AG08396 (cell line): ENCODE measurements around the gene FGD4.
"Not testable (repeated sequence)": the region's sequence is repeated elsewhere in the genome, so short reads cannot be mapped to it uniquely, and the experiment has no call there.

Experiments
- DNase-seq: peaks from one replicate; pipeline ENCODE4 v3.0.0; 2012; ENCODE audit warnings: low spot score, mixed read lengths

The FGD4 gene

DNA sequence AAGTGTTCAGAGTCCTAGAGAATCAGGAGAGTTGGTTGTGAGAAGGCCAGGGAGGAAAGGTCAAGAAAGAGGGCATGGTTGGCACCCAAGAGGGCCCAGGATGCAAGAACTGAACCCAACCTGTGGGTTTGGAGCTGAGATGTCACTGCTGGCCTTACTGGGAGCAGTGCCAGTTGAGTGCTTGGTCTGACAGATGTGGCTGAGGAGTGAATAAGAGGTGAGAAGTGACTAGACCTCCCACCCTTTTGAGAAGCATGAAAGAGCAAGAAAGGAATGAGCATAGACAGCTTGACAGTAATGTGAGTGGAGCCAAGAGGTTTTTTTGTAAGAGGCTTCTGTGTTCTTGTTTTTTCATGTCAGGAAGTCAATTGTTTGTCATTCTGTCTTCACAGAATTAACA lies 95.3 kb downstream of the FGD4 start:
- no peak for DNase-seq

DNA sequence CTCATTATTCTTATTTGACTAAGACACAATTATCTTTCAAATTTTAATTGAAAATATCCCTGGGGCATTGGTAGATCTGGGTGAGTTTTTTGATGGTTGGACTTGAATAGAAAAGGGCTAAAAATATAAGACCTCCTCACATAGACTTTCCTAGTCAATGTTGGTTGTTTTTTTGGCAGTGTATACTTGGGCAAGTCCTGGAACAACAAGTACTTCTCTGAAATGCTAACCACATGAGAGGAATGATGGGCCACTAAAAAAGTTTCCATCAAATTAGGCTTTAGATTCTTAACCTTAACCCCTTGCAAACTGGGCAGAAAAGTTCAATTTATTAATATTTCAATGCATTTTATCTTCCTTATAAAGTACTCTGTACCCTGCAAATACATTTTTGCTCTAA lies 97.6 kb downstream of the FGD4 start:
- DNase-seq, result no peak

DNA sequence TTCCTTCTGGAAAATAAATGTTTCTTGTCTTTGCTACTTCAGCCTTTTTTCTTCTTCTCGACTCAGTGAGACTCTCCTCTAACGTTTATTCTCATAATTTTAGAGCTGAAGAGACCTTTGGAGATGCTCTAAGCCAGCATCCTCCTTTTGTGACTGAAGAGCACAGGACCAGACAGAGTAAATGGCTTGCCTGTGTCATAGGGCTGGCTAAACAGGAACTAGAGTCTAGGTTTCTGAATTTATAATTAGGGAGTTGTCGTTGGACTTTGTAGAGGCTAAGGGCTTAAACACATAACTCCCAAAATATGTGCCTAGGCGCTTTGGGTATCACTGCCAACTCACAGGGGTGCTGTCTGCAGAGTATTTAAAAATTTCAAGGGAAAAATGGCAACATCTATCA lies 98.5 kb downstream of the FGD4 start:
- no peak for DNase-seq

DNA sequence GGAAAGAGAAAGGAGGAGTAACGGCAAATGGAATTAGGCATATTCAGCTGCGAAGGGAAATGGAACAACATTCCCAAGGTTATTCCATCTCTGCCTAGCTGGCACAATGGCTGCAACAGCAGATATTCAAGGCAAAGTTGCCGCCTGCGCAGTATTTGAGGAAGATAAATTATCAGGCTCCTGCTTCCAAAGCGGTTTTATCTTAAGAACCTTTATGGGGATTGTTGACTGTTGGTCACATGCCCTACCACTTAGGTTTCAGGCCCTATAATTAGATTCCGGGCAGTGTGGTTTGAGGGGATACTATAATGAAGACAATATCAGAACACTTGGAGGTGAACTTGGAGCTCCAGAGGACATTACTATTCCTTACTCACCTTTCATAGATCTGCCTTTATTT lies 99.7 kb downstream of the FGD4 start:
- DNase-seq, result no peak

DNA sequence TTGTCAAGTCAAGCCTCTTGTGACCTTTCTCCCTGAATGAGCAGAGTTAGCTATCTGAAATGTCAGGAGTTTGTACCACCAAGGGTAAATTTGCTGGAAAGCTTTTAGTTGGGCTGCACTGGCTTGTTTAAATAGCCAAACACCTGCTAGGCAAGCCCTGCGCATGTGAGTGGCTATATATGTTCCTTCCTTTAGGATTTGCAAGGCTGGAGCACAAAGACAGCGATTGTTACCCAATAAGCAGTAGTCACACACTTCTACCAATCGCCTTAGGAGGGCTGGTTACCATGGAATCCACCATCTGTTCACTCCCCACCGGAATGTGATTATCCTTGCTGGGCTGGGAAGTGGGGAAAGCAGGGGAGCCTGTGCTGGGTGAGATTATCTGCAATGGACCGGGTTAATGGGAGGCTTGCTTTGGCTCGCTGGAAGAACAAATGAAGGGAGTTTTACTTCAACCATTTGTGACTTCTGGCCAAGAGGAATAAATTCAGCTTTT lies 102.5 kb downstream of the FGD4 start:
- DNase-seq, result peak; percentile 64

DNA sequence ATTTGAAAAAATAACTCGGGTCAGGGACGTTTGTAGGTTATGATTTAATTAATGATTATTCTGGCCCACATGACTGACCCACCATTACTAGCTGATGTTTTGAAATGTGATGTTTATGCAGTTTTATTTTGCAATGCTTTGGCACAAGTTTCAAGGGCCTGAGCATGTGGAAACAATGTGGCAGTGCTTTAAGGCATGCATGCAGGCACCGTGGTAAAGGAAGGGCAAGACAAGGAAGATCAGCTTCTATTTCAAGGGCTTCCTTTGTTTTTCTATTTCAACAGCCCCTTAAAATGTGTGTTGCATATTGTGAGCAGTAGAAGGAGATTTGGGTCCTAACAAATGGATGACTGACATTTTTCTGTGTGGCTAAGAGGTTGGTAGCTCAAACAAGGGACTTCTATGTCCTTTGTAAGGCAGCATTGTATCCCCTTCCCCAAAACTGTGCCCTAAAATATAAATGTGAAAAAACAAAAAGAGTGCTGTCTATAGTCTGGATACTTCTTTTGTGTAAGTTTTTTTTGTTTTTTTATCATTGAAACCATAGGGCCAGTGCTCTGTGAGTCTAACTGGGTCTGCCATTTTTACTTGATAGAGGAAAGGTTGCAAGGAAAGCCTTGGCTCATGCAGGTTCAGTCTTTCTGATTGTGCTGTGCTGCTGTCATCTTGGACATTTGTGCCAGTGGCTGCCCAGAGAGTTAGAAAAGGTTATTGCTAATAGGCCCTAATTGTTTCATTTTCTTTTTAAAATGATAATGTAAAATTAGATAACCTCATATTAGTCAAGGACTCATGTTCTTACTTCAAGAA lies 103.5 kb downstream of the FGD4 start:
- peak; percentile 46 for DNase-seq

DNA sequence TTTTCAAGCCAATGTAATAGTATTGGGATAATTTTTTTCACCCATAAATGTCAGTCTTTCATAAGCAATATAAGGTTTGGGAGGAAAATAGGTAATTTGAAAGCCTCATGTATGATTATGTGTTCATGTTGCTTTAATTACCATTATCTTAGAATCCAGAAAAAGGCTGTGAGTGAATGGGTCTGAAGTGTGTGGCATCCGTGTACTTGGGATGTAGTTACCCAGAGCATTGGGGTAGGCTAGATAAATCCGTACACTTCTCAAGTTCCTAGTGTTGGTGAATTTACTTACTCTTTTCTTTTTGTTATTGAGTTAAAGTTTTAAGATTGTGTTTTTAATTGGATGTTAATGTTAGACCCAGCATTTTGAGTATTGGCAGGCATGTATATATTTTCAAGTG lies 104.4 kb downstream of the FGD4 start:
- no peak for DNase-seq

DNA sequence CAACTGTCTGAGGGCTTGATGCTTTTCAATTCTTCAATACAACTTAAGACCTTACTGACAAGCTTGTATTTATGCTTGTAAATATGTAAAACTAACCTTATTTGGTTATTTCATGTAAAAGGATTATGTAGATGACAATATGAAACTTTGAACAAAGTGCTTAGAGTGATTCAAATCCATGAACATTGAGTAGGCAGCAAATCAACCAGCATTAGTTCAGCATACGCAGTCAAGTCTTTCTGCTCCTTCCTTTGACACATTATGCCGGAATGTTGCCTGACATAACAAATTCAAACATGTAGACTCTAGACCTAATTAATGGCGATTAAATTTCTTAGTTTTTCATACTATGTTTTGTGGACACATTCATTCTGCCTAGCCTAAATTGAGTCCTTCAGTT lies 105.2 kb downstream of the FGD4 start:
- DNase-seq, result no peak

DNA sequence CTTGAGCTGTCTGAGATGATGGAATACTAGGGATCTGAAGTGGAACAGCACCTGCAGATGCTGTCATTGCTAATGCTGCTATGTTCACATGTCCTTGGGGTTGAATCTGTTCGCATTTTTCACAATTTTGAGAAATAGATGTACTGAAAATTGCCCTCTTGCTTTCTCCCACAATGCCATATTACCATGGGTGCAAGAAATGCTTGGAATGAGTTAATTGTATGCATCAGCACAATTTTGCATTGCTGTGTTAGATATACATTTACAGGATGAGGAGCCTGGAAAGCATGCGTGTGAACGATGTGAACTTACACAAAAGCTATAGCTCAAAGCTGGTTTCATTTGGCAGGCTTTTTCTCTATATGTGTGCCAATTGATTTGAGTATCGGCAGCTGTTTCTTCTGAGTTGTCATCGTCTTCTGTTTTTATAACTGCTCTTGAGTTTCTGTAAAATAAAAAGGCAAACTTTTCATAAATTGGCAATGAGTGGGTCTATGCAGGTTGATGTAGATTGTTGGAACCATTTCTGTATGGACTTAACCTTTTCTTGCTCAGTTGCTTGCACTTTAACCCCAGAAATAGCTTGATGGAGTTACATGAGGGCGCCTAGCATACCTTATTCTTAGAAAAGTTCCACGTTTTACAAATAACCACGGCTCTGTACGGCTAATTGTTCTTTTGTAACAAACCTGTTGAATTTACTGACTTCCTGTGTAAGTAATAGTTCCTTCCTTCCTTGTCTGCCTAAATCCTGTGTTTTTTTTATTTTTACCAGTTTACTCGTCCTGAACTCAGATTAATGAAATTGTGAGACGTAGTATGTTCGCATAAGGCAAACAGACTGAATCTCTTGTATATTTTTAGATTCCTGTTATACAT lies 105.9 kb downstream of the FGD4 start:
- no peak for DNase-seq

DNA sequence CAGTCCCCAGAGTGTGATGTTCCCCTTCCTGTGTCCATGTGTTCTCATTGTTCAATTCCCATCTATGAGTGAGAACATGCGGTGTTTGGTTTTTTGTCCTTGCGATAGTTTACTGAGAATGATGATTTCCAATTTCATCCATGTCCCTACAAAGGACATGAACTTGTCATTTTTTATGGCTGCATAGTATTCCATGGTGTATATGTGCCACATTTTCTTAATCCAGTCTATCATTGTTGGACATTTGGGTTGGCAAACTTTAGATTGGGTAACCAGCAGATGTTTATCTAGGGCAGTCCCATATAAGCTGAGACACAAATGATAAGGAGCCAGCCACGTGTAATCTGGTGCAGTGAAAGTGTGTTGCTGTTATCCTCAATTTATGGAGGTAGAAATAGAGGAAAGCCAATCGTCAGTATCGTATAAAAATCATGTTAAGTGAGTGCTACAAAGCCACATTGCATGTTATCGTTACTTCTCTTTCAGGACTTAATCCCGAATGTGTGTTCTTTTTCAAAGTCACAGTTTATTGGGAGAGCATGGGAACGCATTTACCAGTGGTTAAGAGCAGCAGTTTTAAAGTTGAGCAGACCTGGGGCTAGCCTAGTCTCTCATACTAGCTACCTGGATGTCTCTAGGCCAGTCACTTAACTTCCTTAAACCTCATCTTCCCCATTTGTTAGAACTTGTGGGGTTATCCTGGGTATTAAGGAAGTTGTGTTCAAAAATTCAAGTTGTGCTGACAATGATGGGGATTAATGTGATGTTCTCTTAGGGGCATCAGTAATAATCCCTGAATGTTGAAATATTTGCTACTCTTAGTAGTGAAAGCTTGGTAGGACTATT lies 108.0 kb downstream of the FGD4 start:
- DNase-seq, result not testable (repeated sequence)

DNA sequence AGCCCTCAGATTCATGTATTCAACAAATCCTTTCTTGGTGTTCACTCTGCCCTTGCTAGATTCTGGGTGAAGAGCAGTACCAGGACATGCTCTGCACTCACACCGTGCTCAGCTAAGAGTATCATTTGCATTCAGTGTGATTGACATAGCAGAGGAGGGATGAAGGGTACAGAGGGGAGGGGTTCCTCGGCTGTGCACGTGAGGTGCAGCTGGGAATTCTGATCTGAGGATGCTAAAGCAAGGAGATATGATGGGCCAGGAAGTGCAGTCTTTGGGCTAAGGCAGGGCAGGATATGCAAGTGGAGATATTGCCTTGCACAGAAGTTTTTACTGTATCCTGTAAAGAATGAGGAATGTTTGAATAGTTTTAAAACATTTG lies 108.6 kb downstream of the FGD4 start:
- no peak for DNase-seq

DNA sequence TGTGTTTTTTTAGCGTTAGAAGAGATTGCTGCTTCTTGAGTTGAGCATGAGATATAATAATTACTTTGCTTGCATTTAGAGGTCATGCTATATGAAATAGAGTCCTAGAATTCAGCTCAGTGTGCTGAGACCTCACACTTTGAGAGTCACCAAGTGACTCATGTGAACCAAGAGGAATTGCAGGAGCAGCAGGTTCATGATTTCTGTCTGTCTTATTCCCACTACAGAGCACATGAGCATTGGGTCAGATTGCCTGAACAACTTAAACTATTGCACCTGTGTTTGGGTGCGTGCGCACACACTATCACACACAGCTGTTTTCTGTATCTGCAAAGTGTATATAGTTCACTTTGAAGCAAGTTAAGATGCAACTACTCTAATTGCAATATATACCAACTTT lies 109.3 kb downstream of the FGD4 start:
- no peak for DNase-seq

DNA sequence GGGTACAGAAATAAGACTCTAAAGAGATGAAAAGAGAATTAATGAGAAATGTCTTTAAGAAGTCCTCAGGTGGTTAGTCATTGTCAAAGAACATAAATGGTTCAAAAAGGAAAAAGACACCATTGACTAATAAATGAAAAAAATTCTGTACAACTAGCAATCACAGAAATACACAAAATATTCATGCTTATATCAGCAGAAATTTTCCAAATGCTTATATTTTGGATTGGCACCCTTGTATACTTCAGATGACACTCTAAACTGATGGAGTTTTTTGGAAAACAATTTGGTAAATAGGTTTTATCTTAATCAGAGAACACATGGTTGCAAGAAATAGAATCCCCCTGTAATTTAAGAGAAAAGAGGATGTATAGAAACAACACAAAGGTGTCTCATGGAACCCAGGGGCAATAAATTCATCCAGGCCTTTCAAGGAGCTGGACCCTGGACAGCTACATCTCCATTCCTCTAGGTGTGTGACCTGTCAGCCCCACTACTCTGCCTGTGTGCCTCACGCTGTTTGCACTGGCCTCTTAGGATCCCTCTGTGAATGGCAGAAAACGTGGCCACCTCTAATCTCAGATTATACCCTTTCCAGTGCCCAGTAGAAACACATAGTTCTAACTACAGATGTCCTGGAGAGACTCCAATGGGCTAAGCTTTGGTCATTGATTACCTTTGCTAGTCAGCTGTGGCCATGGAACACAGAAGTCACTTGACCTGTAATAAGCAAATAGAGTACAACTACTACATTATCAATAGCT lies 110.2 kb downstream of the FGD4 start:
- no peak for DNase-seq

DNA sequence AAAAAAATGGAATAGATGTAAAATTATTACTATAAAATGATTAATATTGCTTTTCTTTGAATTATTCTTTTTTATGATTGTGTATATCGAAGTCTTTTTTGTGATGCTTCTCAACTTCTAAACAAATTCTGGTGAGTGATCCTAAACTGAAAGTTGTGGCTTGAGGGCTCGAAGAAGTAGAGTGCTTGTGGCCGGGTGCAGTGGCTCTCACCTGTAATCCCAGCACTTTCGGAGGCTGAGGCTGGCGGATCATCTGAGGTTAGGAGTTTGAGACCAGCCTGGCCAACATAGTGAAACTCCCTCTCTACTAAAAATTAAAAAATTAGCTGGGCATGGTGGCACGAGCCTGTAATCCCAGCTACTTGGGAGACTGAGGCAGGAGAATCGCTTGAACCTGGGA lies 112.6 kb downstream of the FGD4 start:
- DNase-seq, result not testable (repeated sequence)

DNA sequence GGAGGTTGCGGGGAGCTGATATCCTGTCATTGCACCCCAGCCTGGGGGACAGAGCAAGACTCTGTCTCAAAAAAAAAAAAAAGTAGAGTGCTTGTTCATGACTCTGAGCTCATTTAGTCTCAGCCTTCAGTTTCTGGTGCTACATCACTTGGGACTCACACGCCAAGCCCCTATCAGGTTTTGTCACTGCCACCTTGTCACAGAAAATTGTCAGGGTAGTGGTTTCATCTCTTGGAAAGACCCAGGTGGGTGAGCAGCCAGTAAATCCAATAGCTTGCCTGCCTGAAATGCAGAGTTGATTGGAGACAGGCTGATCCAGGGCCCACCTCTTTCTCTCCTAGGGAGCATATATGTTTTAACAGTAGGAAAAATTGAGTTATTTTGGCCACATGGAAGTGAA lies 113.0 kb downstream of the FGD4 start:
- no peak for DNase-seq

DNA sequence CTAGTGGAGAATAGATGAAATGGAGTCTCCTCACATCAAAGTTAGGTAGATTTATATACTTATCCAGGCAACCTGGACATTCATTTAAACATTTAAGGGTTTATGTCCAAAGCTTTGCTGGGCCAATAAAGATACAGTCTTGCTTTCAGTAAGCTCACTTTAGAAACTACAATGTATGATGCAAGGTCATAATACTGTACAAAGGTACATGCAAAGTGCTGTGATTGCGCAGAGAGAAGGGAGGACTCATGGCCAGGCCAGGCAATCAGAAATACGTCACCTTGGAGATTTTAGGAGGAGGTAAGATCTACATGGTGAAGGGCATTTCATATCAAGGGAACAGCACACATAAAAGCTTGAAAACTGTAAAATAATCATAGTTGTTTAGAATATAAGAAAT lies 113.6 kb downstream of the FGD4 start:
- DNase-seq, result no peak

DNA sequence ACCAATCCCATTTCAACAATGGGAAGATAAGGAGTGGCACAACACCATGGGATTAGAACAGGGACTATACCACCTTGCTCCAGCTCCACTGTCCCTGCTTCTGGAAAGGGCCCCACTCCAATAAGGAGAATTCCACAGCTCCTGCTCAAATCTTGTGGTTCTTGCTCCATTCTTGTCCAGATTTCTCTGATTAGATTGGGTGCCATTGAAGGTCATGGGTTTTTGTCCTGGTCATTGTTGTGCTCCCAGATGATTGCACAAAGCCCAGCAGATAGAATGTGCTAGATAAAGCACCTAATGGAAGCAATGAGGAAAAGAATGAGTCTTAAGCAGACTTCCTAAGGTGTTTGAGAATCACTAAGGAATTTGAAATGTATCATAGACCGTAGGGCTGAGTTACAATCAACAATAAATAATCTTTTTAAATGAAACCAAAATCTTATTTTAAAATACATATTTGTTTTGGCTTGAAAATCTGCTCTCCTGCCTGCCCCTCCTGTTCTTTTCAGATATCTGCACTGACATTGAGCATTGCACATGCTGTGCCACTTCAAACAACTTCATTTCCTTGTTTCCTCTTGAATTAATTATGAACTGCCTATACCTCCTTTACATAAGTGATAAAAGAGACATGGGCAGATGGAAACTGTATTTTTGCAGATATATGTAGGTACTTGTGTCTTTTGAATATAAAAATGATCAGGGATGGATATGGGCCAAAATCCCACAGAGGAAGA lies 115.9 kb downstream of the FGD4 start:
- no peak for DNase-seq

DNA sequence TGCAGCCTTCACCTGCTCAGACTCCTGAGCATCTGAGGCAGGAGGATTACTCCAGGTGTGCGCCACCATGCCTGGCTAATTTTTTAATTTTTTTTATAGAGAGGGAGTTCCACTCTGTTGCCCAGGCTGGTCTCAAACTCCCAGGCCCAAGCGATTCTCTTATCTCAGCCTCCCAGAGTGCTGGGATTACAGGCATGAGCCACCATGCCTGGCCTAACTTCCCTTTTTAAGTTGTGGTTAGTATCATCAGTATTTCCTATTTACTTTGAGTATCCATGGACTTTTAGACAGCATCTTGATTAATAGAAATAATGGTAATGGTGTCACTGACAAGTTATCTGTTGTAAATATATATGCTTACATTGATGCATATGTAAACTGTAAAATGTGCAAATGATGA lies 116.9 kb downstream of the FGD4 start:
- no peak for DNase-seq

DNA sequence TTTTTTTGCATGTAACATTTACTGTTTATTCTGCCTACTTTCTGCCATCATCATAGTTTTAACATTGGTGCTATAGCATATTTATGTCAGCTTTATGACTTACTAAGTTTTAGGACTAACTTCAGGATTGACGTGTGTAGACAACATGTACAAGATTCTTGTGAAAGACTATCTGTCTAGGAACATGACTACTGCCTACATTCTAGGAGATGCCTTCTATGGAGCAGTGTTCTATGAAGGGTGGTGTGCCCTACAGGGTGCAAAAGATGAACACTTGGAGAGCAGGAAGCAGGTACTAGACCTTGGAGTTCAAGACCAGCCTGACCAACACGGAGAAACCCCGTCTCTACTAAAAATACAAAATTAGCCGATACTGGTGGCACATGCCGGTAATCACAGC lies 118.6 kb downstream of the FGD4 start:
- no peak for DNase-seq

DNA sequence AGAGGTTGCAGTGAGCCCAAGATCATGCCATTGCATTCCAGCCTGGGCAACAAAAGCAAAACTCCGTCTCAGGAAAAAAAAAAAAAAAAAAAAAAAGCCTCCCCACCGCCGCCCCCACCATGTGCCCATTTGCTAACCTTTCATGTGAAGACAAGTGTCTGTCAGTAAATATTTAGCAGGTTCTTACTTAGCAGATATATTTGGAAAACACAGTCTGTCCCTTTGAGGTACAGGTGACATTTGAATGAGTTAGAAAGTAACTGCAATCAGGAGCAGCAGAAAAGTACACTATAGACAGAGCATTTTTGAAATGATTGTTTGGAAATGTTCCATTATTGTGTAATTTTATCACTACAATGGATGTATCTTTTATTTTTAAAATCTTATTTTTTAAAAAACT lies 119.7 kb downstream of the FGD4 start:
- no peak for DNase-seq
